GM21447 (cell line): ENCODE results near the gene HBE1.
"Not testable (repeated sequence)": the region's sequence is repeated elsewhere in the genome, so short reads cannot be mapped to it uniquely, and the experiment has no call there.

Source experiments
- ATAC-seq: cut with Tn5 transposase; IDR thresholded peaks from one replicate; pipeline ENCODE4 v1.9.1; 2021; ENCODE audit not compliant: unreplicated experiment

HBE1 gene

GRCh38 chr11:5285703-5286340 lies 16.1 kb upstream of the HBE1 start:
- no peak for ATAC-seq

- no peak for ATAC-seq
Observed at GRCh38 chr11:5284637-5285036, 14.9 kb upstream of the HBE1 start.

GRCh38 chr11:5283882-5284281 lies 14.1 kb upstream of the HBE1 start:
- no peak for ATAC-seq

- no peak for ATAC-seq
Observed at GRCh38 chr11:5283086-5283485, 13.3 kb upstream of the HBE1 start.

GRCh38 chr11:5282628-5283027 lies 12.9 kb upstream of the HBE1 start:
- ATAC-seq, result no peak

GRCh38 chr11:5281596-5281995 lies 11.9 kb upstream of the HBE1 start:
- ATAC-seq, result no peak

- peak; percentile 87 for ATAC-seq
Observed at GRCh38 chr11:5280582-5281102, 10.9 kb upstream of the HBE1 start.

- no peak for ATAC-seq
Observed at GRCh38 chr11:5279471-5280090, 9.8 kb upstream of the HBE1 start.

GRCh38 chr11:5277807-5278382 lies 8.2 kb upstream of the HBE1 start:
- ATAC-seq, result no peak

GRCh38 chr11:5276697-5277096 lies 7.0 kb upstream of the HBE1 start:
- no peak for ATAC-seq

- ATAC-seq, result no peak
Observed at GRCh38 chr11:5275369-5276110, 5.8 kb upstream of the HBE1 start.

GRCh38 chr11:5274395-5274794 lies 4.7 kb upstream of the HBE1 start:
- no peak for ATAC-seq

GRCh38 chr11:5272395-5273017 lies 2.8 kb upstream of the HBE1 start:
- no peak for ATAC-seq

GRCh38 chr11:5267033-5267563 lies 2.6 kb downstream of the HBE1 start:
- no peak for ATAC-seq

GRCh38 chr11:5266609-5267008 lies 3.1 kb downstream of the HBE1 start:
- no peak for ATAC-seq

- ATAC-seq, result no peak
Observed at GRCh38 chr11:5265832-5266231, 3.9 kb downstream of the HBE1 start.

- ATAC-seq, result no peak
Observed at GRCh38 chr11:5258543-5259262, 11.0 kb downstream of the HBE1 start.

GRCh38 chr11:5257296-5257695 lies 12.4 kb downstream of the HBE1 start:
- ATAC-seq, result no peak

GRCh38 chr11:5254646-5255413 lies 14.9 kb downstream of the HBE1 start, which contains the start of gene HBG2:
Gene HBG2, minus strand, starts transcription at chr11:5254781. Its CDS starts 53 bp downstream, at chr11:5254728.
- ATAC-seq, result not testable (repeated sequence)
